GM12891 (cell line): ENCODE data around the gene SST.

Source experiments
- PAX5 ChIP-seq: IDR thresholded peaks from 2 replicates; pipeline ENCODE4 v1.6.1; 2011; ENCODE audit warnings: low read length, moderate library complexity, mild to moderate bottlenecking; ENCODE audit not compliant: insufficient read depth, severe bottlenecking
- POLR2A ChIP-seq: IDR thresholded peaks from 2 replicates; pipeline ENCODE4 v1.6.1; 2011; ENCODE audit warnings: low read depth, low read length, control low read depth
- POLR2AphosphoS5 ChIP-seq: IDR thresholded peaks from 2 replicates; pipeline ENCODE4 v1.6.1; 2011; ENCODE audit warnings: low read depth, low read length, control low read depth
- POU2F2 ChIP-seq: IDR thresholded peaks from 2 replicates; pipeline ENCODE4 v1.6.1; 2011; ENCODE audit warnings: low read depth, mild to moderate bottlenecking, control low read depth, low read length, moderate library complexity
- SPI1 ChIP-seq: IDR thresholded peaks from 2 replicates; pipeline ENCODE4 v1.6.1; 2011; ENCODE audit warnings: low read depth, low read length, control low read depth
- TAF1 ChIP-seq: IDR thresholded peaks from 2 replicates; pipeline ENCODE4 v1.6.1; 2011; ENCODE audit warnings: low read depth, low read length, control low read depth

DNA sequence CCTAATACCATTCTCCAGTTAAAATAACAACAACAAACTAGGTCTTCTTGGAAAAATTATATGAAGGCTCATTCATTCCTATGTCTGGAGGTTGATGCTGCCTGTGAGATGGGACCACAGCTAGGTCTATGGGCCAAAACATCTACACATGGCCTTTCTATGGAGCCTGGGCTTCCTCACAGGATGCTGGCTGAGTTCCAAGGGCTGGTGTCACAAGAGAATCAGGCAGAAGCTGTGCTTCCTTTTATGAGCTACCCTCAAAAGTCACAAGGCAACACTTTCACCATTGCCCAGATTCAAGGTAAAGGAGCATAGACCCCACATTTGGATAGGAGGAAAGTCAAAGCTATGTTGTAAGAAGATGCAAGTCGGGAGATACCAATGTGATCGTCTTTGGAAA is 36.8 kb upstream of the SST start:
- TF ChIP-seq POLR2A (no peak), SPI1 (no peak), POLR2AphosphoS5 (no peak), TAF1 (no peak), PAX5 (no peak), POU2F2 (no peak)
